Right renal pelvis (tissue), 4 donors: ENCODE results near the gene LRRN2. TPM values are rescaled to one million over a fixed set of nuclear protein-coding genes. Genes with fewer than 3 reads are reported as not detected.
A peak's percentile ranks its signal among the peaks of the same experiment; 100 is the strongest.
"Not testable (repeated sequence)": the region's sequence is repeated elsewhere in the genome, so short reads cannot be mapped to it uniquely, and the experiment has no call there.

Experiments used
- DNase-seq, 4 donors: peaks; one replicate each; pipeline ENCODE4 v3.0.0-alpha.2; 2013; ENCODE audit warnings: low read depth in 4 of 4, low spot score in 3 of 4, missing footprints in 1 of 4
- polyA plus RNA-seq, 4 donors: library from polyadenylated mRNA; unstranded; fragments of 120-200 nt; gene quantifications; one replicate each; pipeline ENCODE4 v1.2.1, GENCODE V29; 2013; ENCODE audit not compliant: insufficient read length in 4 of 4

The LRRN2 gene
- polyA plus RNA-seq, 4 donors: 12.1 to 15.7 (median 13.3) TPM

DNA sequence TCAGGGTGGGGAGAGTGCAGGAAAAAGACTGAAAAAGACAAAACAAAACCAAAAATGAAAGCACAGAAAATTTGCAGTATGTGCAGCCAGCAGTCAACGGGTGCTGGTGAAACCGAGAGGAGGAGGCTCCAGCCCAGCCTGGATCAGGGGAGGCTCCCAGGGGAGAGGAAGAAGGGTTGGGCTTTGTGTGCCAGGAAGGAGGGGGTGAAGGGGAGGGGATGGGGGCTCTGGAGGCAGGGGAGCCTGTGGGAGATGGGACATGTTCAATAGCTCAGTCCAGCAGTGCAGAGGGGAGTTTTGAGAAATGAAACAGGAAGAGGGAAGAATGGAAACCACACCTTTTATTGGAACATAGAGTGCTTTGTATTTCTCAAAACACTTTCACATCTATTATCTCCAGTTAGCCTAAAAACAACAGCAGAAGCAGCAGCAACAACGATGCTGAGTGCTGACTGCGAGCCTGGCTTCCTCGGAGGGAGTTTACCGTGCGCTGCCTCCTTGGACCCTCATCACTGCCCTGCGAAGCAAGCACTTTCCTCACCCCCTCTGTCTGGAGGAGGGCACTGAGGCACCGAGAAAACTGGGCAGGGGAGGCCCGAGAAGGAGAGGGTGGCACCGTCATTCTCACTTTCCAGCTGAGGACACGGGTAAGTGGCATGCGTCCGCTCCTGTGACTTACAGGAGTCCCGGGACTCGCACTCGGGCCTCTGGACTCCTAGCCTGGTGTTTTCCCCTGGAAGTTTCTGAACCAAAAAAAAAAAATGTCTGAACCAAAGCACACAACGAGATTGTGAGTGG lies 106.5 kb downstream of the LRRN2 start:
- DNase-seq: no peak

GRCh38 chr1:204577794-204578478 lies 107.6 kb downstream of the LRRN2 start:
- DNase-seq: no peak

DNA sequence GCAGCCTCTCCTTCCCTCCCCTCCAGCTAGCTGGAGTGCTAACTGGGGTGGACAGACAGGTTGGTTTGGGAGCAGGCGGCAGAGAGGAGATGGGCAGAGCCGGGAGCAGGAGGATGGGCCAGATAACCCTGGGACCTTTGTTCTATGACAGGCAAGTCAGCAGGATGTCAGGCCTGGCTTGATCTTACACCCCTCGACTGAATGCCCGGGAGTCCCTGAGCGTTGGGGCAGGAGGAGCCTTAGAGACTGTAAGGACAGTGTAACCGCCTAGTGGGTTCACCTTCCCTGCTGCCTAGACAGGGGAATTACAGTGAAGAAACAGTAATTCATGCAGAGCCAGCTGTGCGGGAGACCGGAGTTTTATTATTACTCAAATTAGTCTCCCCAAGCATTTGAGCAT lies 109.1 kb downstream of the LRRN2 start:
- no peak for DNase-seq

GRCh38 chr1:204575221-204576190 lies 110.0 kb downstream of the LRRN2 start:
- no peak for DNase-seq

GRCh38 chr1:204574865-204575163 lies 110.7 kb downstream of the LRRN2 start:
- no peak for DNase-seq

DNA sequence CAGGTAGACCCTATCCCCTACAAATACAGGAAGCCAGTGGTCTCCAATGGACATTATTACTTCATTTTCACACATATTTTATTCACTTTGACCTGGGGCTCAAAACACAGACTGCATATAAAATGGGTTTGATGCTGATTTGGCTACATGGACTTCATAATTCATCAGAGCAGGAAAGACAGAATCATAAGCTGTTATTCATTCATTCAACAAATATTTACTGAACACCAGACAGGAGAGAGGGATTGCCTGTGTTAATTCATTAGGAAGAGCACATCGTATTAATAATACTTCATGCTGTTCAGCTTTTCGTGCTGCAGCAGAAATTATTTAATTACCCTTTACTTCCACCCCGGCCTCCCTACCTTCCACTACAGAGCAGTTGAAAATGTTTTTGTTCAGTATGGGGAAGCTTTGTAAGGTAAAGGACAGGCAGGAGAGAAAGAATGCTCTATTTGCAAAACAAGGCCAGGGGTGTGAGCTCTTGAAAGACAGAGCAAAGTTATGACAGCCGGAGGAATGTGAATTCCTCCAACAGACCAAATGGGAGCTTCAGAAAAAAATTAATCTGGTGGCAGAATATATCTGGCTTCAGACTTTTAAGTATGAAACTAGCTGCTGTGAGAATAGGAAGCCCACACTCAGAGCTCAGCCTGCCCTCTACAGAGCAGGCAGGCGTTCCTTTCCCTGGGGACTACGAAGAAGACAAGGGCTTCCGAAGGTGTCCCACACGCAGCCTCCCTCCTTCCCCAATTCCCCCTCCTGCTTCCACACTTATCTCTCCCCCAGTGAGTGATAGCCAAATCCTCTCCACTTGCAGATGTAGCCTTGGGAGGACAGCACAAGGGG lies 111.3 kb downstream of the LRRN2 start:
- DNase-seq: no peak

- DNase-seq: no peak
Measured at GRCh38 chr1:204572923-204573922, 112.3 kb downstream of the LRRN2 start.

DNA sequence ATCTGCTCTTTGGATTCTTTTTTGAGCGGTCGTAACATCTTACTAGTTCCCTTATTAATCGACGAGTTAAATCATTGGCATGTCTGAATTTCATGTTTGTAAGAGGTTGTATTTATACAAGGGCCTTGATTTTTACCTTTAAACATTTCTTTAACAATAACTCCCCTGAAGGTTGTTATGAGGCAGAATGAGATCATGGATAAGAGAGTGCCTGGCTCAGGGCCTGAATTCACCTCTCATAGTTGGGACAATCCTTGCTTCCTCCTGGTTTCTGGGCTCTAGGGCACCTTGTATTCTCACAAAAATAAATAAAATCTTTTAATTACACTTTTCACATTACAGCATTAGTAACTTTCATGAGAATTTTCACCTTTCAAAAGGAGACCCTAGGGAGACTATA lies 113.9 kb downstream of the LRRN2 start:
- DNase-seq: no peak

DNA sequence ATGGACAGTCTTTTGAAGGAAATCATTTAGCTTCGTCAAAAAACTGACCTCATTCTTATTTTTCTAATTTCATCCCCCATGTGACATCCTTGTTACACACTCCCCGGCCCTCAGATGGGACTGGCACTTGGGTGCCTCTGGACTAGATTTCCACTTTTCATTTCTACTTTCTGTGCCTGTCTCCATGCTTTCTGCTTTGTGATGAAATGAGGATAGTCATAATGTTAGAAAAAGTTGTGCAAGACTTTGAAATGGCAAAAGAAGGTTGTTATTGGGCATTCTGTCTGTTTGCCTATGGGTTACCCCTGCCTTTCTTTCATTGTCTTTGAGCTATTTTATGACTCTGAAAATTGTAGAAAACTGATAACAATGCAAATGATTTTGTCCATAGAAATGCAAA lies 114.4 kb downstream of the LRRN2 start:
- DNase-seq: no peak

DNA sequence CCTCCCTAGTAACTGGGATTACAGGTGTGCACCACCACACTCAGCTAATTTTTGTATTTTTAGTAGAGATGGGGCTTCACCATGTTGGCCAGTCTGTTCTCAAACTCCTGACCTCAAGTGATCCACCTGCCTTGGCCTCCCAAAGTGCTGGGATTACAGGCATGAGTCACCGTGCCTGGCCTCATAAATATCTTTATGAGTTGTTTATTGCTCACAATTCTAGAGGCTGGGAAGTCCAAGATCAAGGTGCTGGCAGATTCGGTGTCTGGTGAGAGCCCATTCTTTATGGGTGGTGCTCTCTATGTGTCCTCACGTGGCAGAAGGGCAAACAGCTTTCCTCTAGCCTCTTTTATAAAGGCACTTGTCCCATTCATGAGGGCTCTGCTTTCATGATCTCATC lies 115.5 kb downstream of the LRRN2 start:
- DNase-seq: not testable (repeated sequence)

- no peak for DNase-seq
Measured at GRCh38 chr1:204569478-204569877, 116.1 kb downstream of the LRRN2 start.

- peak in 1 of 4 donors; percentile 16 for DNase-seq
Measured at GRCh38 chr1:204568576-204569315, 116.8 kb downstream of the LRRN2 start.

Other genes with a start within 250 kb of the LRRN2 start
- gene PIK3C2B, start 190.9 kb downstream of the LRRN2 start, polyA plus RNA-seq: 10 to 100 TPM; 14.5 to 18.1 (median 16.5) TPM
- 10 to 100 TPM; 20.6 to 40.1 (median 24.1) TPM for gene MDM4, start 169.3 kb downstream of the LRRN2 start, polyA plus RNA-seq
- gene NFASC, start 185.1 kb upstream of the LRRN2 start, polyA plus RNA-seq: 10 to 100 TPM; 13.0 to 34.1 (median 15.3) TPM